ENCODE data around the gene IP6K3.

The IP6K3 gene

GRCh38 chr6:33784787-33785186 is 38.1 kb upstream of the IP6K3 start:
- H4K20me1 ChIP-seq (ENCODE audit: insufficient read depth) = no peaks in the 10 kb centered on the region
- no peak overlapping the region for H3K9ac ChIP-seq

GRCh38 chr6:33783781-33784520 is 37.2 kb upstream of the IP6K3 start:
- Histone ChIP-seq H3K4me1 (ENCODE audit: low read depth, poor library complexity, severe bottlenecking) (peaks cover 13% of the 10 kb centered on the region), H3K36me3 (ENCODE audit: insufficient read depth) (no peaks in the 10 kb centered on the region)

More at GRCh38 chr6:33784787-33785186, 38.1 kb upstream of the IP6K3 start:
- Histone ChIP-seq H3K27me3 (ENCODE audit: insufficient read depth, low read depth) (no peaks in the 10 kb centered on the region), H3K27ac (no peak overlapping the region), H3K4me1 (ENCODE audit: low read depth, poor library complexity, severe bottlenecking) (peaks cover 13% of the 10 kb centered on the region), H3K36me3 (ENCODE audit: insufficient read depth) (no peaks in the 10 kb centered on the region), H3K79me2 (ENCODE audit: insufficient read depth, low read depth) (peaks cover 12% of the 10 kb centered on the region; the same call in 1 of the 2 replicates), H3K4me2 (no peak overlapping the region), H3K4me3 (IDR thresholded peaks at IDR 0.05; ENCODE audit: insufficient read depth, low read depth, low read length) (no peak overlapping the region), H2AFZ (ENCODE audit: low read depth) (no peak overlapping the region)
- no peak for TF ChIP-seq CTCF (conservative IDR thresholded peaks at IDR 0.05; ENCODE audit: low read depth, low read length)

GRCh38 chr6:33782561-33782960 is 35.9 kb upstream of the IP6K3 start:
- Histone ChIP-seq H3K79me2 (ENCODE audit: insufficient read depth, low read depth) (peaks cover 9% of the 10 kb centered on the region; the same call in 1 of the 2 replicates), H4K20me1 (ENCODE audit: insufficient read depth) (no peaks in the 10 kb centered on the region), H3K4me3 (IDR thresholded peaks at IDR 0.05; ENCODE audit: insufficient read depth, low read depth, low read length) (no peak overlapping the region), H3K36me3 (ENCODE audit: insufficient read depth) (no peaks in the 10 kb centered on the region), H3K27me3 (ENCODE audit: insufficient read depth, low read depth) (no peaks in the 10 kb centered on the region), H3K4me1 (ENCODE audit: low read depth, poor library complexity, severe bottlenecking) (peaks cover 9% of the 10 kb centered on the region), H3K4me2 (no peak overlapping the region), H3K9ac (no peak overlapping the region), H3K27ac (no peak overlapping the region), H2AFZ (ENCODE audit: low read depth) (no peak overlapping the region)
- no peak for TF ChIP-seq CTCF (conservative IDR thresholded peaks at IDR 0.05; ENCODE audit: low read depth, low read length)

More at GRCh38 chr6:33783781-33784520, 37.2 kb upstream of the IP6K3 start:
- Histone ChIP-seq H3K4me2 (no peak overlapping the region), H3K9ac (no peak overlapping the region), H3K79me2 (ENCODE audit: insufficient read depth, low read depth) (peaks cover 12% of the 10 kb centered on the region; the same call in 1 of the 2 replicates), H2AFZ (ENCODE audit: low read depth) (no peak overlapping the region), H3K4me3 (IDR thresholded peaks at IDR 0.05; ENCODE audit: insufficient read depth, low read depth, low read length) (no peak overlapping the region), H4K20me1 (ENCODE audit: insufficient read depth) (no peaks in the 10 kb centered on the region), H3K27ac (no peak overlapping the region), H3K27me3 (ENCODE audit: insufficient read depth, low read depth) (no peaks in the 10 kb centered on the region)
- TF ChIP-seq CTCF (conservative IDR thresholded peaks at IDR 0.05; ENCODE audit: low read depth, low read length) = no peak

- H2AFZ ChIP-seq (ENCODE audit: low read depth) = no peak overlapping the region
- H3K4me1 ChIP-seq (ENCODE audit: low read depth, poor library complexity, severe bottlenecking) = no peaks in the 10 kb centered on the region
- H4K20me1 ChIP-seq (ENCODE audit: insufficient read depth) = no peaks in the 10 kb centered on the region
- H3K27me3 ChIP-seq (ENCODE audit: insufficient read depth, low read depth) = no peaks in the 10 kb centered on the region
- TF ChIP-seq CTCF (conservative IDR thresholded peaks at IDR 0.05; ENCODE audit: low read depth, low read length) = no peak
- H3K4me2 ChIP-seq = no peak overlapping the region
- H3K4me3 ChIP-seq (IDR thresholded peaks at IDR 0.05; ENCODE audit: insufficient read depth, low read depth, low read length) = no peak overlapping the region
- H3K27ac ChIP-seq = no peak overlapping the region
- no peaks in the 10 kb centered on the region; the same call in 1 of the 2 replicates for H3K79me2 ChIP-seq (ENCODE audit: insufficient read depth, low read depth)
- H3K36me3 ChIP-seq (ENCODE audit: insufficient read depth) = no peaks in the 10 kb centered on the region
- H3K9ac ChIP-seq = no peak overlapping the region
Observed at GRCh38 chr6:33781131-33781975, 34.6 kb upstream of the IP6K3 start.
